PFSK-1 (cell line): ENCODE data around the gene CCDC136.

Experiments used
- FOXP2 ChIP-seq: optimal IDR thresholded peaks from 2 replicates; pipeline ENCODE3; 2011; ENCODE audit warnings: borderline replicate concordance, control low read depth, inconsistent platforms; ENCODE audit not compliant: insufficient read depth; ENCODE audit errors: extremely low read length, extremely low read depth
- POLR2AphosphoS5 ChIP-seq: IDR thresholded peaks from 2 replicates; pipeline ENCODE4 v1.6.1; 2012; ENCODE audit warnings: low read depth, mild to moderate bottlenecking, control low read depth, low read length, moderate library complexity
- REST ChIP-seq, 2 experiments: IDR thresholded peaks; 2 replicates each; pipeline versions ENCODE4 v1.6.1 to v1.8.0; 2011 to 2012; ENCODE audit warnings: low read depth in 2 of 2, low read length in 2 of 2, control low read depth in 1 of 2, inconsistent platforms in 1 of 2, mild to moderate bottlenecking in 1 of 2, moderate library complexity in 1 of 2; ENCODE audit not compliant: insufficient read depth in 1 of 2
- SIN3A ChIP-seq: IDR thresholded peaks from 2 replicates; pipeline ENCODE4 v1.6.1; 2012; ENCODE audit warnings: mild to moderate bottlenecking, low read length, moderate library complexity, borderline replicate concordance; ENCODE audit not compliant: insufficient read depth
- TAF1 ChIP-seq: IDR thresholded peaks from 2 replicates; pipeline ENCODE4 v1.6.1; 2012; ENCODE audit warnings: low read length, control low read depth, borderline replicate concordance; ENCODE audit not compliant: insufficient read depth

The CCDC136 gene

GRCh38 chr7:128849156-128849515, 57.4 kb downstream of the CCDC136 start:
- TF ChIP-seq SIN3A: no peak
- no peak for TF ChIP-seq POLR2AphosphoS5
- no peak for TF ChIP-seq REST (IDR thresholded peaks at IDR 0.05; ENCODE audit: insufficient read depth in 1 of 2, low read depth in 2 of 2, low read length in 2 of 2)
- TF ChIP-seq FOXP2: no peak

GRCh38 chr7:128849804-128850490, 58.2 kb downstream of the CCDC136 start:
- TF ChIP-seq REST (IDR thresholded peaks at IDR 0.05; ENCODE audit: insufficient read depth in 1 of 2, low read depth in 2 of 2, low read length in 2 of 2): no peak
- no peak for TF ChIP-seq POLR2AphosphoS5
- TF ChIP-seq SIN3A: no peak
- no peak for TF ChIP-seq TAF1
- TF ChIP-seq FOXP2: no peak

GRCh38 chr7:128852537-128853254, 60.9 kb downstream of the CCDC136 start:
- no peak for TF ChIP-seq REST (IDR thresholded peaks at IDR 0.05; ENCODE audit: insufficient read depth in 1 of 2, low read depth in 2 of 2, low read length in 2 of 2)
- no peak for TF ChIP-seq SIN3A
- TF ChIP-seq FOXP2: no peak
- no peak for TF ChIP-seq POLR2AphosphoS5
- TF ChIP-seq TAF1: no peak

GRCh38 chr7:128853799-128854198, 62.0 kb downstream of the CCDC136 start:
- no peak for TF ChIP-seq TAF1
- no peak for TF ChIP-seq POLR2AphosphoS5
- no peak for TF ChIP-seq SIN3A
- no peak for TF ChIP-seq REST (IDR thresholded peaks at IDR 0.05; ENCODE audit: insufficient read depth in 1 of 2, low read depth in 2 of 2, low read length in 2 of 2)
- no peak for TF ChIP-seq FOXP2
